Pancreas (tissue), 10 donors: Measurements from ENCODE around the gene PCCB. TPM values are rescaled to one million over a fixed set of nuclear protein-coding genes. Genes with fewer than 3 reads are reported as not detected.
"Not testable (repeated sequence)": the region's sequence is repeated elsewhere in the genome, so short reads cannot be mapped to it uniquely, and the experiment has no call there.

Experiments used
- ATAC-seq, 4 donors: fragments of 200-7000 bp; cut with Tn5 transposase; one replicate each; pipeline versions ENCODE4 v1.8.0 to v1.9.1; 2020; ENCODE audit warnings: mild to moderate bottlenecking in 4 of 4, moderate library complexity in 4 of 4
- DNase-seq, 6 donors: peaks; one replicate each; pipeline ENCODE4 v3.0.0-alpha.2; 2020
- FAIRE-seq: peaks from 2 replicates; lab custom pipeline; 2012; peaks lifted over from hg19 to GRCh38; lab: Jason Lieb, UNC
- H3K27ac ChIP-seq, 4 donors: fragments of 200-600 bp; sonication (generic); 1 replicate in 3 of 4; 2 replicates in 1 of 4; pipeline versions ENCODE4 v1.5.0 to v1.8.0; 2020
- H3K27me3 ChIP-seq, 4 donors: fragments of 200-600 bp; one replicate each; pipeline ENCODE4 v1.8.0; 2021
- H3K36me3 ChIP-seq, 3 donors: fragments of 200-600 bp; sonication (generic) in 1 of 3; one replicate each; pipeline versions ENCODE4 v1.5.0 to v1.8.0; 2020 to 2021
- H3K4me1 ChIP-seq, 3 donors: fragments of 200-600 bp; one replicate each; pipeline ENCODE4 v1.8.0; 2021
- H3K4me3 ChIP-seq, 4 donors: fragments of 200-600 bp; sonication (generic) in 2 of 4; one replicate each; pipeline versions ENCODE4 v1.5.0 to v1.8.0; 2020 to 2021
- H3K9me3 ChIP-seq, 4 donors: fragments of 200-600 bp; one replicate each; pipeline ENCODE4 v1.8.0; 2021
- WGBS, 2 donors: extraction: QIAGEN DNeasy Blood & Tissue Kit; methylation state at CpG; one replicate each; pipeline ENCODE4 v1.1.7; 2013; 5-methylcytosine and 5-hydroxymethylcytosine counted together
- intact Hi-C, 3 donors: fragments of 100-400 bp; cut with DNase I; formaldehyde crosslinking; loops; one replicate each; pipeline versions ENCODE4 v1.11.1 to v1.14.2; 2022
- polyA plus RNA-seq, 2 donors: library from polyadenylated mRNA; stranded (reverse); fragments of 200-250 nt; gene quantifications; one replicate each; pipeline ENCODE4 v1.2.3, GENCODE V29; 2013
- total RNA-seq, 6 donors: library from RNA; stranded (reverse); fragmentation: NEBNext Ultra II Directional in 4 of 6; extraction: Animal tissue kit (Norgen Biotek cat#: 25700) in 4 of 6; gene quantifications; one replicate each; pipeline versions ENCODE4 v1.2.1 to v1.2.4, GENCODE V29; 2021 to 2023
- TF ChIP-seq, protein P1 (sequence below), 4 donors: fragments of 200-600 bp; sonication (generic) in 3 of 4; IDR thresholded peaks; one replicate each; pipeline versions ENCODE4 v1.5.0 to v1.8.0; 2021; ENCODE audit warnings: antibody characterized with exemption in 4 of 4
- donor health status: healthy with polysubstance abuse.
- donor health status: DM: no; HTN: no; CAD: no; lungs with moderate emphysema.
- donor health status: DM: no; HTN: no; CAD: no.
- donor health status: control.
- donor health status: control.
- donor health status: Bipolar disorder and iron deficiency.
- donor health status: DM: yes; HTN: yes; CAD: no.
- donor health status: DM: no; HTN: no; CAD: no.
- donor health status: DM: no; HTN: no; CAD: no.
- donor health status: DM: yes; HTN: yes; CAD: no.

PCCB gene
- total RNA-seq (10 to 100 TPM in 5 of 6 donors, 1 to 10 TPM in 1; 9.3 to 24.9 (median 18.2) TPM), polyA plus RNA-seq (10 to 100 TPM in 1 of 2 donors, 1 to 10 TPM in 1; 8.9 to 11.7 TPM)

DNA sequence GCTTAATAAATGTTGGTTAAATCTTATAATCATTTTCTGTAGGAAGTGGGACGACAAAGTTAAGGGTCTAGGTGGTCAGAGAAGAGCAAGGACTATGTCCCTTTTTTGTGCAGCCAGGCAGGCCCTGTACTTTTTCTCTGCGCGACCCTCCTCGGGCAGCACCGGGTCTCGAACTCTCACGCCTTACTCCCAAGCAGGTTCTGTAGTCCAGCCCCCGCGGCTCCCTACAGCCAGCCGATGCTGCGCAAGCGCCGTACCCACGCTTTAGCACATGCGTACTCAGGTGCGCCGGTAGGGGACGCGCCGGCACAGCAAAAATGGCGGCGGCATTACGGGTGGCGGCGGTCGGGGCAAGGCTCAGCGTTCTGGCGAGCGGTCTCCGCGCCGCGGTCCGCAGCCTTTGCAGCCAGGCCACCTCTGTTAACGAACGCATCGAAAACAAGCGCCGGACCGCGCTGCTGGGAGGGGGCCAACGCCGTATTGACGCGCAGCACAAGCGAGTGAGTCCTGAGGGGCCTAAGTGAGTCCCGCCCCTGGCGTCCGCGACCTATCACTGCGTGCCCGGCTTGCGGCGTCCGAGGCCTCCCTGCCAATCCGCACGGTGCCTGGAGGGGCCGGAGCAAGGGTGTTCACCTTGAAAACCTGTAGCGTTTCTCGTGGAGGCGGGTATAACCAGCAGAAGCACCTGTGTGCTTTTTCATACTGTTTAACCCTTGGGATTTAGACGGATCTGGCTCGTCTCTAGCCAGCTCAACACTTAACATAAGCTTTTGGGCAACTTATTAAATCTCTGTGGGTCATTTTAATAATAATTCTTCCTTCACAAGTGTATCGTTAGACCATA lies at the start of gene PCCB:
Gene PCCB (plus strand): TSS at position 282 of the 844 bp plus-strand sequence. CDS start 36 bp downstream, at position 318.
- 0% methylated on average over 64 of the region's 64 CpGs for WGBS, 2 donors
- no peaks in the 10 kb centered on the region for H3K36me3 ChIP-seq
- TF ChIP-seq, protein P1, sequence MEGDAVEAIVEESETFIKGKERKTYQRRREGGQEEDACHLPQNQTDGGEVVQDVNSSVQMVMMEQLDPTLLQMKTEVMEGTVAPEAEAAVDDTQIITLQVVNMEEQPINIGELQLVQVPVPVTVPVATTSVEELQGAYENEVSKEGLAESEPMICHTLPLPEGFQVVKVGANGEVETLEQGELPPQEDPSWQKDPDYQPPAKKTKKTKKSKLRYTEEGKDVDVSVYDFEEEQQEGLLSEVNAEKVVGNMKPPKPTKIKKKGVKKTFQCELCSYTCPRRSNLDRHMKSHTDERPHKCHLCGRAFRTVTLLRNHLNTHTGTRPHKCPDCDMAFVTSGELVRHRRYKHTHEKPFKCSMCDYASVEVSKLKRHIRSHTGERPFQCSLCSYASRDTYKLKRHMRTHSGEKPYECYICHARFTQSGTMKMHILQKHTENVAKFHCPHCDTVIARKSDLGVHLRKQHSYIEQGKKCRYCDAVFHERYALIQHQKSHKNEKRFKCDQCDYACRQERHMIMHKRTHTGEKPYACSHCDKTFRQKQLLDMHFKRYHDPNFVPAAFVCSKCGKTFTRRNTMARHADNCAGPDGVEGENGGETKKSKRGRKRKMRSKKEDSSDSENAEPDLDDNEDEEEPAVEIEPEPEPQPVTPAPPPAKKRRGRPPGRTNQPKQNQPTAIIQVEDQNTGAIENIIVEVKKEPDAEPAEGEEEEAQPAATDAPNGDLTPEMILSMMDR (IDR thresholded peaks at IDR 0.05), result peak; percentile 40 to 84 (median 66)
- peak within 1 kb of the TSS; percentile 43 to 87 (median 60) for H3K4me3 ChIP-seq
- H3K4me1 ChIP-seq, result peaks cover 0 to 9% (median 6%) of the 10 kb centered on the region in 3 donors
- peak within 1 kb of the TSS; percentile 88 to 92 (median 90) for H3K27ac ChIP-seq
- peak; percentile 94 to 98 (median 94) for DNase-seq
- intact Hi-C loops, result no loop called here
- no peak for FAIRE-seq
- H3K27me3 ChIP-seq, result no peaks in the 10 kb centered on the region
- ATAC-seq, result peak; percentile 95 to 99 (median 98)
- no peaks in the 10 kb centered on the region for H3K9me3 ChIP-seq

DNA sequence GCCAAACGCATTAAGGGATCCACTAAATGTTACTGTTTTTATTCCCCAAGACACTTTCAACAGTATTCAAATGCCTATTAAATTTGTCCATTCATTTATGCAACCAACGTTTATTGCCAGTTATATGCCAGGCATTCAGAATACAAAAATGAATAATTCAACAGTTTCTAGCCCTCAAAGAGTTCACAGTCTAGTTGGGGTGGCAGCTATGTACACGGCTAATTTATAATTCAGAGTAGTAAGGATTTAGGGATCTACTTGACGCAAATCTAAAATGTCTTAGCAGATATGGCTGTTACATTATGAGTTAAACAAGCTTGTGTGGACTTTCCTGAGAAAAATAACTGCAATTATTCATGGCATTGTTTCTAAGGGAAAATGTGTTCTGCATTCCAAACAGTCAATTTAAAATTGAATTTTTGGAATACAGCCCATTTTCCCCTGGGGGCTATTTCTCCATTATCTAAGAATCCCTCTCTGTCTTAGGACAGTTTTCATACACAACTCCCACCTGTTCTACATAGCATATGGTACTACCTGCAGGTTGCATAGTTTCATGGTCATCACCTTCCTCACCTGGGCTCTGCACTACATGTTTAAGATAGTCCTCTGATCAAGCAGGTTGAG lies 42.5 kb upstream of the PCCB start:
- WGBS, 2 donors, result 64 to 70% methylated on average over 4 of the region's 4 CpGs
- Histone ChIP-seq H3K27ac (no peak overlapping the region), H3K27me3 (no peaks in the 10 kb centered on the region), H3K36me3 (no peaks in the 10 kb centered on the region), H3K9me3 (no peaks in the 10 kb centered on the region), H3K4me3 (no peak overlapping the region), H3K4me1 (no peaks in the 10 kb centered on the region)
- TF ChIP-seq, protein P1 (IDR thresholded peaks at IDR 0.05), result no peak
- intact Hi-C loops, result no loop called here
- DNase-seq, result no peak
- FAIRE-seq, result no peak
- no peak for ATAC-seq

DNA sequence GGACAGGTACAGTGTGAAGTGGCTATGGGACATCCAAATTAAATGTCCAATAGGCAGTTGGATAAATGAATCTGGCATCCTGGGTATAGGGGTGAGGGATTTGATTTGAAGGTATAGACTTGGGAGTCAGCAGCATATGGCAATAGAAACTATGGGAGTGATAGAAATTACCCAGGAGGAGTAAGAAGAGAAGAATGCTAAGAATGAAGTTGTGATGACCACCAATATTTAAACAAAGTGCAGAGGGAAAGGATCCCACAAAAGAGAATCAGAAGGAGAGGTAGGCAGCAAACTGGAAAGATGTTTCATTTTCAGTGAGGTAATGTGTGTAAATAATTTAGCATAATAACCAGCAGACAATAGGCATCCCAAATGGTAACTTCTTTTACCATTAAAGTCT lies 40.2 kb upstream of the PCCB start:
- ATAC-seq (no peak), FAIRE-seq (no peak), DNase-seq (no peak)
- TF ChIP-seq, protein P1 (IDR thresholded peaks at IDR 0.05), result no peak
- intact Hi-C loops, result no loop called here
- no peaks in the 10 kb centered on the region for H3K27me3 ChIP-seq
- H3K36me3 ChIP-seq, result no peaks in the 10 kb centered on the region
- H3K27ac ChIP-seq, result no peak overlapping the region
- H3K4me3 ChIP-seq, result no peak overlapping the region
- H3K9me3 ChIP-seq, result no peaks in the 10 kb centered on the region
- no peaks in the 10 kb centered on the region for H3K4me1 ChIP-seq

DNA sequence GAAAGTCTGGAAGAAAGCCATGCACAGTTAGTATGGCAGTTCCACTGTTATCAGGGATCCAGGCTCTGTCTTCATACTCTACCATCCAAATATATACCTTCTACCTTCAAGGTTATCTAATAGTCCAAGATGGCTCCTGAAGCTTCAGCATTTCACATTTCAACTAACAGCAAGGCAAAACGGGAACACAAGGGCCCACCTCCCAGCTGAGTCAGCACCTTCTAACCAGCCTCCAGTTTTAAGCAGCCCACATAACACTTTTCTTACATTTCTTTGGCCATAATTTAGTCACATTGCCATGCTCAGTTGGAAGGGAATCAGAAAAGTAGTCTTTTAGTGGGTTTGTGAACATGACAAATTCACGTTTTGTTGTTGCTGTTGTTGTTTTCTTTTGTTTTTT lies 38.6 kb upstream of the PCCB start:
- ATAC-seq (no peak), DNase-seq (no peak), FAIRE-seq (no peak)
- intact Hi-C loops, result no loop called here
- Histone ChIP-seq H3K4me3 (no peak overlapping the region), H3K4me1 (no peaks in the 10 kb centered on the region), H3K36me3 (no peaks in the 10 kb centered on the region), H3K9me3 (no peaks in the 10 kb centered on the region), H3K27me3 (no peaks in the 10 kb centered on the region), H3K27ac (no peak overlapping the region)
- TF ChIP-seq, protein P1 (IDR thresholded peaks at IDR 0.05), result no peak
- 84 to 95% methylated on average over 2 of the region's 2 CpGs for WGBS, 2 donors

DNA sequence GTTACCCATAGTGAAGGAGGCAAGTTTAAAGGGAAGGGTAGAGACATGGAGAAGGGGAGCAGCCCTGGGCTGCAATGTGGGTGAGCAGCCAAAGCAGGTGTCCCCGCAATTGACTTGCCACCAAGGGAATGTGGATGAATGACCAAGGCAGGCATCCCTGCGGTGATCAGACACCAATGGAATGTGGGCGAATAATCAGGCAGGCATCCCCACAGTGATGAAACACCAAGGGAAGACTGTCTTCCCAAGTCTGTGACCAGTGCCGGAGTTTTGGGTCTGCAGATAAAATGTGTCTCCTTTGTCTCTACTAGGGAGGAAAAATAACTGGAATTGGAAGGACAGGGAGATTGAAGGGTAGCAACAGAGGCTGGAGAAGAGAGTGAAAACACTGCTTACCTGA lies 27.4 kb upstream of the PCCB start:
- H3K4me1 ChIP-seq, intact Hi-C loops, DNase-seq, H3K9me3 ChIP-seq, FAIRE-seq, H3K27ac ChIP-seq, H3K36me3 ChIP-seq, H3K27me3 ChIP-seq, ATAC-seq, H3K4me3 ChIP-seq: not testable (repeated sequence)
- WGBS, 2 donors, result 89 to 96% methylated on average over 4 of the region's 4 CpGs
